DOHH2 (cell line): ENCODE results near the gene SH3RF3.

Experiments used
- H3F3A ChIP-seq: fragments of 200-600 bp; sonication (generic), shearing (Covaris generic); 2 replicates; pipeline ENCODE4 v1.6.0; 2016; ENCODE audit warnings: antibody characterized with exemption, mild to moderate bottlenecking; ENCODE audit not compliant: control insufficient read depth, insufficient read depth
- H3K27ac ChIP-seq: fragments of 200-600 bp; sonication (generic); 2 replicates; pipeline ENCODE4 v1.5.1; 2014; ENCODE audit warnings: low read depth, mild to moderate bottlenecking, low read length, moderate library complexity
- H3K27me3 ChIP-seq: fragments of 200-600 bp; sonication (generic); 2 replicates; pipeline ENCODE4 v1.6.1; 2014; ENCODE audit warnings: mild to moderate bottlenecking, low read length, mixed read lengths; ENCODE audit not compliant: control insufficient read depth
- H3K36me3 ChIP-seq: fragments of 200-600 bp; sonication (generic); 2 replicates; pipeline ENCODE4 v1.6.1; 2014; ENCODE audit warnings: mild to moderate bottlenecking, low read length, moderate library complexity, mixed read lengths; ENCODE audit not compliant: control insufficient read depth
- H3K4me1 ChIP-seq: fragments of 200-600 bp; sonication (generic); 2 replicates; pipeline ENCODE4 v1.6.1; 2014; ENCODE audit warnings: mild to moderate bottlenecking, low read length, mixed read lengths; ENCODE audit not compliant: control insufficient read depth
- H3K4me2 ChIP-seq: fragments of 200-600 bp; sonication (generic); 2 replicates; pipeline ENCODE4 v1.6.0; 2014; ENCODE audit warnings: mild to moderate bottlenecking, low read length, moderate library complexity
- H3K4me3 ChIP-seq: fragments of 200-600 bp; sonication (generic); 2 replicates; pipeline ENCODE4 v1.5.1; 2014; ENCODE audit warnings: mild to moderate bottlenecking, low read length, mixed read lengths
- H3K79me2 ChIP-seq: fragments of 200-600 bp; sonication (generic); 2 replicates; pipeline ENCODE4 v1.6.1; 2014; ENCODE audit warnings: mild to moderate bottlenecking, low read length, mixed read lengths; ENCODE audit not compliant: control insufficient read depth
- H3K9me2 ChIP-seq: fragments of 200-600 bp; sonication (generic); replicated peaks from 2 replicates; pipeline ENCODE4 v1.6.1; 2014; ENCODE audit warnings: mild to moderate bottlenecking, low read length, mixed read lengths; ENCODE audit not compliant: control insufficient read depth
- H3K9me3 ChIP-seq: fragments of 200-600 bp; sonication (generic); 2 replicates; pipeline ENCODE4 v1.6.1; 2014; ENCODE audit warnings: antibody characterized with exemption, low read length, mixed read lengths; ENCODE audit not compliant: control insufficient read depth, insufficient read depth
- H4K20me1 ChIP-seq: fragments of 200-600 bp; sonication (generic); 2 replicates; pipeline ENCODE4 v1.6.0; 2014; ENCODE audit warnings: low read depth, mild to moderate bottlenecking, antibody characterized with exemption, low read length, moderate library complexity; ENCODE audit not compliant: control insufficient read depth, insufficient read depth
- CTCF ChIP-seq: fragments of 200-600 bp; sonication (generic); IDR thresholded peaks from one replicate; pipeline ENCODE4 v1.5.1; 2014; ENCODE audit warnings: antibody characterized with exemption, mild to moderate bottlenecking, low read depth, low read length; ENCODE audit not compliant: poor library complexity, severe bottlenecking
- EZH2phosphoT487 ChIP-seq: fragments of 200-600 bp; sonication (generic); IDR thresholded peaks from 2 replicates; pipeline ENCODE4 v1.6.1; 2017; ENCODE audit warnings: borderline replicate concordance, mild to moderate bottlenecking, antibody characterized with exemption, low read length, moderate library complexity, mixed read lengths

SH3RF3 gene

GRCh38 chr2:109183871-109184270 lies 54.9 kb downstream of the SH3RF3 start:
- no peaks in the 10 kb centered on the region for H3K9me2 ChIP-seq
- no peaks in the 10 kb centered on the region for H4K20me1 ChIP-seq
- no peaks in the 10 kb centered on the region for H3K4me1 ChIP-seq
- H3K79me2 ChIP-seq, result no peaks in the 10 kb centered on the region
- no peak overlapping the region for H3K27ac ChIP-seq
- no peaks in the 10 kb centered on the region for H3F3A ChIP-seq
- no peaks in the 10 kb centered on the region for H3K27me3 ChIP-seq
- no peak overlapping the region for H3K4me3 ChIP-seq
- no peaks in the 10 kb centered on the region for H3K36me3 ChIP-seq
- no peak overlapping the region for H3K4me2 ChIP-seq
- TF ChIP-seq EZH2phosphoT487 (no peak), CTCF (no peak)
- H3K9me3 ChIP-seq, result no peaks in the 10 kb centered on the region

- no peaks in the 10 kb centered on the region for H3K27me3 ChIP-seq
- no peaks in the 10 kb centered on the region for H3K4me1 ChIP-seq
- no peak overlapping the region for H3K27ac ChIP-seq
- H3K4me2 ChIP-seq, result no peak overlapping the region
- no peak for TF ChIP-seq CTCF
- TF ChIP-seq EZH2phosphoT487, result no peak
- H3K9me2 ChIP-seq, result no peaks in the 10 kb centered on the region
- H4K20me1 ChIP-seq, result no peaks in the 10 kb centered on the region
- no peaks in the 10 kb centered on the region for H3K36me3 ChIP-seq
- H3K79me2 ChIP-seq, result no peaks in the 10 kb centered on the region
- H3F3A ChIP-seq, result no peaks in the 10 kb centered on the region
- no peaks in the 10 kb centered on the region for H3K9me3 ChIP-seq
- no peak overlapping the region for H3K4me3 ChIP-seq
Observed at GRCh38 chr2:109184368-109184767, 55.4 kb downstream of the SH3RF3 start.

GRCh38 chr2:109185338-109185737 lies 56.3 kb downstream of the SH3RF3 start:
- H3K4me2 ChIP-seq, result no peak overlapping the region
- H3K27me3 ChIP-seq, result no peaks in the 10 kb centered on the region
- no peaks in the 10 kb centered on the region for H3K4me1 ChIP-seq
- H3K4me3 ChIP-seq, result no peak overlapping the region
- no peaks in the 10 kb centered on the region for H3K79me2 ChIP-seq
- H3K36me3 ChIP-seq, result no peaks in the 10 kb centered on the region
- H3K9me2 ChIP-seq, result no peaks in the 10 kb centered on the region
- H3K9me3 ChIP-seq, result no peaks in the 10 kb centered on the region
- no peaks in the 10 kb centered on the region for H3F3A ChIP-seq
- TF ChIP-seq EZH2phosphoT487, result no peak
- no peak for TF ChIP-seq CTCF
- no peak overlapping the region for H3K27ac ChIP-seq
- H4K20me1 ChIP-seq, result no peaks in the 10 kb centered on the region
